Mesendoderm (in vitro differentiated cells): ENCODE data around the gene CROT.

Experiments
- DNase-seq: peaks from one replicate; pipeline ENCODE4 v3.0.0; 2013
- H2AK5ac ChIP-seq: 2 replicates; pipeline ENCODE4 v1.6.1; 2013; ENCODE audit warnings: low read length, inconsistent platforms
- H2BK120ac ChIP-seq: 2 replicates; pipeline ENCODE4 v1.6.1; 2013; ENCODE audit warnings: low read depth, mild to moderate bottlenecking, low read length, moderate library complexity, mixed read lengths
- H2BK15ac ChIP-seq: replicated peaks from 2 replicates; pipeline ENCODE4 v1.6.1; 2013; ENCODE audit warnings: low read depth, mild to moderate bottlenecking, moderate library complexity
- H2BK5ac ChIP-seq: 2 replicates; pipeline ENCODE4 v1.6.1; 2013; ENCODE audit warnings: low read length, inconsistent platforms
- H3K18ac ChIP-seq: 2 replicates; pipeline ENCODE4 v1.6.1; 2013; ENCODE audit warnings: mild to moderate bottlenecking, low read length, mixed read lengths
- H3K23ac ChIP-seq: one replicate; pipeline ENCODE4 v1.6.1; 2013; ENCODE audit warnings: low read length
- H3K27ac ChIP-seq: 2 replicates; pipeline ENCODE4 v1.5.1; 2013; ENCODE audit warnings: low read depth, mild to moderate bottlenecking, inconsistent platforms, low read length, moderate library complexity
- H3K27me3 ChIP-seq: 2 replicates; pipeline ENCODE4 v1.6.1; 2013; ENCODE audit warnings: low read length, control low read depth, mild to moderate bottlenecking, inconsistent platforms; ENCODE audit not compliant: insufficient read depth, poor library complexity
- H3K36me3 ChIP-seq: 2 replicates; pipeline ENCODE4 v1.6.1; 2013; ENCODE audit warnings: low read length, inconsistent platforms; ENCODE audit not compliant: control insufficient read depth, insufficient read depth
- H3K4ac ChIP-seq: one replicate; pipeline ENCODE4 v1.6.1; 2013; ENCODE audit warnings: low read depth, mild to moderate bottlenecking, low read length, moderate library complexity
- H3K4me1 ChIP-seq: 2 replicates; pipeline ENCODE4 v1.6.1; 2013; ENCODE audit warnings: low read depth, low read length, inconsistent platforms; ENCODE audit not compliant: control insufficient read depth
- H3K4me2 ChIP-seq: 2 replicates; pipeline ENCODE4 v1.6.1; 2013; ENCODE audit warnings: low read length
- H3K4me3 ChIP-seq: 2 replicates; pipeline ENCODE4 v1.5.1; 2013; ENCODE audit warnings: mild to moderate bottlenecking, low read length
- H3K56ac ChIP-seq: one replicate; pipeline ENCODE4 v1.6.1; 2013; ENCODE audit warnings: low read length
- H3K79me1 ChIP-seq: 2 replicates; pipeline ENCODE4 v1.6.1; 2013; ENCODE audit warnings: low read length, inconsistent platforms
- H3K79me2 ChIP-seq: 2 replicates; pipeline ENCODE4 v1.6.1; 2013; ENCODE audit warnings: mild to moderate bottlenecking, low read length; ENCODE audit not compliant: control insufficient read depth, insufficient read depth
- H3K9ac ChIP-seq: 2 replicates; pipeline ENCODE4 v1.6.1; 2013; ENCODE audit warnings: low read length, inconsistent platforms
- H4K5ac ChIP-seq: one replicate; pipeline ENCODE4 v1.6.1; 2013; ENCODE audit warnings: low read length
- H4K8ac ChIP-seq: one replicate; pipeline ENCODE4 v1.6.1; 2013; ENCODE audit warnings: low read depth, mild to moderate bottlenecking, control low read depth, low read length, moderate library complexity
- WGBS: extraction: QIAGEN DNeasy Blood & Tissue Kit; methylation state at CpG from one replicate; pipeline ENCODE4 v1.1.7; 2013; ENCODE audit warnings: low lambda C conversion rate, missing lambda C conversion rate; ENCODE audit not compliant: insufficient coverage; ENCODE audit errors: extremely low coverage; 5-methylcytosine and 5-hydroxymethylcytosine counted together

The CROT gene

DNA sequence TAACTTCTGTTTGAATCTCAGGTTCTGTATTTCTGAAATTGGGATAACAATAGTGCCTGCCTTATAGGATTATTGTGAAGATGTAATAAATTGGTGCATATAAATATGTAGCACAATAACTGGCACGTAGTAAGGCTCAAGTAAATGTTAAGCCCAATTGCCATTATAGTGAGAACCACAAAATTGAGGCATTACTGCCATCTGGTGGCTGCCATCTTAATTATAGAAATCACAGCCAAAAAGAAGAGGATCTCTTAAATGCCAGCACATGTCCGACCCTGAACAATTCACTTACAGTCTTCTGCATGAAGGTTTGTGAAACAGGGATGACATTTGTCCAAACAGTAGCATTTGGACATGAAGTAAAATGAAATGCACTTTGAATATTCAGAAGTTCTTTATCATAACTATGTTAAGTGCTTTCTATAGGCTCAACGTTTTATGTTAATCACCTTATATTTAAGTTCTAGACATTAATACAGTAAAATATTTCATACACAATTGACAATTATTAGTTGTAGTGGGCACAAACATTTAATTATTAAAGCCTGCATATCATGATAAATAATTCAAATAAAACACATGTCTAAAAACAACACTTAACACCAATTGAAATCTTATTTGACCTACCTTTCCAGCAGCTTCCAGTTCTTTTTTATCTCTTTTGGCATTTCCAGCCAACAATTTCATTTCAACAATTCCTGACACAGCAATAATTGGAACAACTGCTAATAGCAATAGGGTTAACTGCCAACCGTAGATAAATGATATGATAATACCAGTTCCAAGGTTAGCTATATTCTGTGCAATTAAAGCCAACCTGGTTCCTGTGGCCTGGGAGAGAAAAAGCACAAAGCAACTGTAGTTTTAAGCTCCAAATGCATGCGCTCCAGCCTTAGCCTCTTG lies 71.5 kb downstream of the CROT start:
- Histone ChIP-seq H3K79me1 (no peaks in the 10 kb centered on the region), H3K23ac (no peak overlapping the region), H3K4me1 (no peaks in the 10 kb centered on the region), H3K27me3 (no peaks in the 10 kb centered on the region), H4K8ac (no peak overlapping the region), H3K18ac (no peak overlapping the region), H3K4me3 (no peak overlapping the region), H3K27ac (no peak overlapping the region), H3K4me2 (no peak overlapping the region), H3K56ac (no peak overlapping the region), H2BK120ac (no peak overlapping the region), H3K36me3 (no peaks in the 10 kb centered on the region), H3K9ac (no peak overlapping the region), H4K5ac (no peak overlapping the region), H2BK5ac (no peak overlapping the region), H3K4ac (no peak overlapping the region), H2BK15ac (no peak overlapping the region), H3K79me2 (no peaks in the 10 kb centered on the region), H2AK5ac (no peak overlapping the region)
- DNase-seq = peak; percentile 69
- no CpG with 5 or more reads among the region's 5 CpGs for WGBS

DNA sequence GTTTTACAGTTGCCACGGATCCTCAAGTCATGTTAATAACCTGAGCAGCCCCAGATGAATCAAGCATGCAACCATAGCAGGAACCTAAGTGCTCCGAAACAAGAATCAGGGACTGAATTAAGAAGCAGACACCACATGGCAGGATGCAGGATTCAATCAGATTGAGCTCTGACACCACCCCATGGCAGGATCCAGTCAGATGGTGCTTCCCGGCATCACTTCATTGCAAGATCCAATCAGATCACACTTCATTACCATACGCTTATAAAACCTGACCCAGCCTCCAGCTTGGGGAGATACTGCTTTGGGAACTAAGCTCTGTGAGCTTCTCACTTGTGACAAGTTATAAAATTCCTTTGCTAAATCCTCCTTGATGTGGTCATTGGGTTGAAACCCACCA lies 74.7 kb downstream of the CROT start:
- H3K79me1 ChIP-seq = no peaks in the 10 kb centered on the region
- H2AK5ac ChIP-seq = no peak overlapping the region
- no CpG with 5 or more reads among the region's 4 CpGs for WGBS
- H3K9ac ChIP-seq = no peak overlapping the region
- peak; percentile 48 for DNase-seq
- H2BK5ac ChIP-seq = no peak overlapping the region
- H3K27ac ChIP-seq = no peak overlapping the region
- H3K4me1 ChIP-seq = no peaks in the 10 kb centered on the region
- no peak overlapping the region for H3K4me2 ChIP-seq
- no peak overlapping the region for H3K4me3 ChIP-seq
- H3K79me2 ChIP-seq = no peaks in the 10 kb centered on the region
- H4K8ac ChIP-seq = no peak overlapping the region
- no peaks in the 10 kb centered on the region for H3K27me3 ChIP-seq
- no peak overlapping the region for H3K23ac ChIP-seq
- no peaks in the 10 kb centered on the region for H3K36me3 ChIP-seq
- H2BK120ac ChIP-seq = no peak overlapping the region
- no peak overlapping the region for H4K5ac ChIP-seq
- H3K4ac ChIP-seq = no peak overlapping the region
- H2BK15ac ChIP-seq = no peak overlapping the region
- H3K18ac ChIP-seq = no peak overlapping the region
- no peak overlapping the region for H3K56ac ChIP-seq

DNA sequence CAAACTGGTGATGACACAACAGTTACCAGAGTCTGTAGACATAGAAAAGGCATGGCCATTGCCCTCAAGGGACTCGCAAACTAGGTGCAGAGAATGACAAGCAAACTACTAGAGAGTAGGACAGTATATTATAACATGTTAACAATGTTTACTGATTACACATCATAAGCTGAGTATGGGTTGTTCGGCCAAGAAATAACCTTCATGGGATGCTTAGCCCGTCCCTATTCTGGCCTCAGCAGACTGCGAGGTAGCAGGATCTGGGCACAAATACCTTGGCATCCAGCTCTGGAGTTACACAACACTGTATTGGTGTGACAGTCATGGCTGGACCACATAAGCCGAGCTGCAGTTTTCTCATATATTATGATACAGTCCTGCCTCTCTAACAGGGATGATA lies 78.6 kb downstream of the CROT start:
- DNase-seq = no peak
- no peak overlapping the region for H3K4me2 ChIP-seq
- no peak overlapping the region for H4K5ac ChIP-seq
- H4K8ac ChIP-seq = no peak overlapping the region
- no peak overlapping the region for H3K23ac ChIP-seq
- H2AK5ac ChIP-seq = no peak overlapping the region
- no peaks in the 10 kb centered on the region for H3K36me3 ChIP-seq
- H3K4me1 ChIP-seq = no peaks in the 10 kb centered on the region
- no peak overlapping the region for H2BK5ac ChIP-seq
- H3K9ac ChIP-seq = no peak overlapping the region
- no peak overlapping the region for H2BK15ac ChIP-seq
- no peak overlapping the region for H3K4me3 ChIP-seq
- no peak overlapping the region for H2BK120ac ChIP-seq
- no peaks in the 10 kb centered on the region for H3K79me2 ChIP-seq
- H3K4ac ChIP-seq = no peak overlapping the region
- H3K27me3 ChIP-seq = no peaks in the 10 kb centered on the region
- H3K79me1 ChIP-seq = no peaks in the 10 kb centered on the region
- WGBS = no CpG with 5 or more reads among the region's 5 CpGs
- no peak overlapping the region for H3K18ac ChIP-seq
- H3K27ac ChIP-seq = no peak overlapping the region
- H3K56ac ChIP-seq = no peak overlapping the region

DNA sequence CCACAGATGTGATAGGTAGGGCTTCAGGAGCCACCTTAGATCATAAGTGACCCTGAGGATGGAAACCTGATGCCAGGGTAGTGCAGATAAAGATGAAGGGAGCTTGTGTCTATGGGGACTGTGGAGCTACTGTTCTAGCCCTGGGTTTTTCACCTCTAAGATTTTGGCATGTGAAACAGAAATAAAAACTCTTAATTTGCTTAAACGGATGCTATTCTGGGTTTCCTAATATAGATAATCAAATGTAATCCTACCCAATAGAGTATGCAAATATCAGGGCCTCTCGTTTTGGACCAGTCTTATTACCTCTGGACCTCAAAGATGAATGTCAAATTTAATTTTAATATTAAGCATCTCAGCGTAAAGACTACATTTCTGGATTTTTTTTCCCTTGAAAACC lies 80.7 kb downstream of the CROT start:
- Histone ChIP-seq H2BK5ac (no peak overlapping the region), H3K4me2 (no peak overlapping the region), H3K27ac (no peak overlapping the region), H3K18ac (no peak overlapping the region), H3K23ac (no peak overlapping the region), H2BK15ac (no peak overlapping the region), H3K79me1 (no peaks in the 10 kb centered on the region), H3K27me3 (no peaks in the 10 kb centered on the region), H4K8ac (no peak overlapping the region), H3K4ac (no peak overlapping the region), H3K36me3 (no peaks in the 10 kb centered on the region), H4K5ac (no peak overlapping the region), H2AK5ac (no peak overlapping the region), H3K56ac (no peak overlapping the region), H3K4me1 (no peaks in the 10 kb centered on the region), H3K9ac (no peak overlapping the region), H2BK120ac (no peak overlapping the region), H3K79me2 (no peaks in the 10 kb centered on the region), H3K4me3 (no peak overlapping the region)
- no peak for DNase-seq
- no CpG with 5 or more reads among the region's 3 CpGs for WGBS

DNA sequence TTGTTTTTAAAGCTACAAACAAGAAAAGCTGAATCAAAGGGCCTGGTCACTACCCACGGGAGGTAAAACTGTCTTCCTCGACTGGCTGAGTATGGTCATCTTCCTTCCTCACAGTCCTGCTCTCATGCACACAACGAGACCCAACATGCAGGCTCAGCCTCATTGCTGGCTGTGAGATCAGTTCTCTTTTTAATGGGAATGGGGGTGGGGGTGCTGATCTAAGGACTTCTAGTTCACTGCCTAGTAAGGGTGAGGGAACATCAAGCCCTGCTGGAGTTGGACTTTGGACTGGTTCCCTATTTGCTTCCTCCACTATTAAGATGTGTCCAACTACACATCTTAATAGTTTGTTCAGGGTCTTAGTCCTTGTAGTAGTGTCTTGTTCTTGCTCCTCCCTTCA lies 81.8 kb downstream of the CROT start:
- H3K79me2 ChIP-seq = no peaks in the 10 kb centered on the region
- H3K4me1 ChIP-seq = no peaks in the 10 kb centered on the region
- H4K5ac ChIP-seq = no peak overlapping the region
- WGBS = no CpG with 5 or more reads among the region's 3 CpGs
- no peak overlapping the region for H3K4me2 ChIP-seq
- H2AK5ac ChIP-seq = no peak overlapping the region
- H2BK15ac ChIP-seq = no peak overlapping the region
- H3K18ac ChIP-seq = no peak overlapping the region
- H3K4ac ChIP-seq = no peak overlapping the region
- H2BK5ac ChIP-seq = no peak overlapping the region
- H2BK120ac ChIP-seq = no peak overlapping the region
- no peak overlapping the region for H3K9ac ChIP-seq
- no peaks in the 10 kb centered on the region for H3K27me3 ChIP-seq
- H3K56ac ChIP-seq = no peak overlapping the region
- no peak overlapping the region for H4K8ac ChIP-seq
- H3K23ac ChIP-seq = no peak overlapping the region
- H3K27ac ChIP-seq = no peak overlapping the region
- H3K79me1 ChIP-seq = no peaks in the 10 kb centered on the region
- DNase-seq = no peak
- no peaks in the 10 kb centered on the region for H3K36me3 ChIP-seq
- no peak overlapping the region for H3K4me3 ChIP-seq

DNA sequence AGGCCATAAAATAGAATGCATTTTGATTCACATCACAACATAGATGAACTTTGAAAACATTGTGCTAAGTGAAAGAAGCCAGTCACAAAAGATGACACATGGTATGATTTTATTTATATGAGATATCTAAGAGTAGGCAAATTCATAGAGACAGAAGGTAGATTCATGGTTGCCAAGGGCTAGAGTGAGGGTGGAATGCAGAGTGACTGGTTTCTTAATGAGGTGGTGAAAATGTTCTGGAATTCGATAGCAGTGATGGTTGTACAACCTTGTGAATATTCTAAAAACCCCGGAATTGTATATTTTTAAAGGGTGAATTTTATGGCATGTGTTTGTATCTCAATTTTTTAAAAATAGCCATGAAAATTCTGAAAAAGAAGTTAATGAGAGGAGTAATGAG lies 87.1 kb downstream of the CROT start:
- Histone ChIP-seq H3K4me2 (no peak overlapping the region), H3K4ac (no peak overlapping the region), H3K18ac (no peak overlapping the region), H2AK5ac (no peak overlapping the region), H3K27me3 (no peaks in the 10 kb centered on the region), H3K79me1 (no peaks in the 10 kb centered on the region), H3K4me1 (no peaks in the 10 kb centered on the region), H2BK120ac (no peak overlapping the region), H3K23ac (no peak overlapping the region), H2BK15ac (no peak overlapping the region), H2BK5ac (no peak overlapping the region), H3K27ac (no peak overlapping the region), H3K79me2 (no peaks in the 10 kb centered on the region), H4K5ac (no peak overlapping the region), H3K9ac (no peak overlapping the region), H4K8ac (no peak overlapping the region), H3K36me3 (no peaks in the 10 kb centered on the region), H3K4me3 (no peak overlapping the region), H3K56ac (no peak overlapping the region)
- no peak for DNase-seq
- WGBS = no CpG with 5 or more reads among the region's 2 CpGs
